GM13977 (cell line): Measurements from ENCODE around the gene CD46.
"Not testable (repeated sequence)": the region's sequence is repeated elsewhere in the genome, so short reads cannot be mapped to it uniquely, and the experiment has no call there.

ENCODE experiments used
- DNase-seq: peaks from one replicate; pipeline ENCODE4 v3.0.0; 2012; ENCODE audit warnings: low spot score
- CTCF ChIP-seq: IDR thresholded peaks from 2 replicates; pipeline ENCODE4 v1.5.1; 2012; ENCODE audit warnings: mild to moderate bottlenecking, control low read depth; ENCODE audit not compliant: insufficient read depth; ENCODE audit errors: extremely low read depth, missing control alignments
- in situ Hi-C: fragments of 300-500 bp; cut with MboI; formaldehyde crosslinking; loops from one replicate; pipeline ENCODE4 v1.12.0; 2022; ENCODE audit warnings: low sequenced_read_pairs, low pct_unique_long_range_greater_than_20kb, mixed read lengths, inconsistent platforms; ENCODE audit not compliant: unreplicated experiment

Gene CD46

GRCh38 chr1:207751790-207752455, at the start of gene CD46:
TSS of gene CD46 (plus strand) at chr1:207752054. CDS start at chr1:207752213, 159 bp downstream.
- in situ Hi-C loops, result no loop called here
- no peak for TF ChIP-seq CTCF
- peak; percentile 89 for DNase-seq

GRCh38 chr1:207702317-207702716, 49.5 kb upstream of the CD46 start:
- DNase-seq, result no peak
- TF ChIP-seq CTCF, result no peak
- in situ Hi-C loops, result no loop called here

GRCh38 chr1:207703712-207704111, 48.1 kb upstream of the CD46 start:
- TF ChIP-seq CTCF, result no peak
- in situ Hi-C loops, result no loop called here
- no peak for DNase-seq

- in situ Hi-C loops, DNase-seq: not testable (repeated sequence)
Measured at GRCh38 chr1:207708004-207708403, 43.9 kb upstream of the CD46 start.

- no peak for TF ChIP-seq CTCF
- in situ Hi-C loops, result no loop called here
- DNase-seq, result no peak
Measured at GRCh38 chr1:207711285-207711684, 40.6 kb upstream of the CD46 start.

- DNase-seq, in situ Hi-C loops: not testable (repeated sequence)
Measured at GRCh38 chr1:207712701-207713100, 39.2 kb upstream of the CD46 start.

- in situ Hi-C loops, result no loop called here
- DNase-seq, result no peak
- peak; percentile 4 for TF ChIP-seq CTCF
Measured at GRCh38 chr1:207713529-207713928, 38.3 kb upstream of the CD46 start.

- DNase-seq, result no peak
- in situ Hi-C loops, result no loop called here
- no peak for TF ChIP-seq CTCF
Measured at GRCh38 chr1:207719234-207719633, 32.6 kb upstream of the CD46 start.

GRCh38 chr1:207728200-207728858, 23.5 kb upstream of the CD46 start:
- DNase-seq, in situ Hi-C loops: not testable (repeated sequence)

- in situ Hi-C loops, DNase-seq: not testable (repeated sequence)
Measured at GRCh38 chr1:207737503-207738157, 14.2 kb upstream of the CD46 start.

GRCh38 chr1:207738158-207738659, 13.6 kb upstream of the CD46 start:
- in situ Hi-C loops, DNase-seq: not testable (repeated sequence)
